Sigmoid colon (tissue), 7 donors: ENCODE data around the gene CD81. TPM values are rescaled to one million over a fixed set of nuclear protein-coding genes. Genes with fewer than 3 reads are reported as not detected.

Experiments
- DNase-seq: peaks from one replicate; pipeline ENCODE4 v3.0.0-alpha.2; 2019
- H3K27ac ChIP-seq, 4 donors: fragments of 200-600 bp; sonication (generic); one replicate each; pipeline ENCODE4 v1.5.1; 2016 to 2019; ENCODE audit warnings: mild to moderate bottlenecking in 1 of 4
- H3K27me3 ChIP-seq, 3 donors: fragments of 200-600 bp; sonication (generic); one replicate each; pipeline ENCODE4 v1.5.1; 2019; ENCODE audit warnings: mild to moderate bottlenecking in 1 of 3
- H3K36me3 ChIP-seq, 4 donors: fragments of 200-600 bp; sonication (generic); one replicate each; pipeline ENCODE4 v1.5.1; 2016 to 2019
- H3K4me1 ChIP-seq, 4 donors: fragments of 200-600 bp; sonication (generic); one replicate each; pipeline ENCODE4 v1.5.1; 2017 to 2019
- H3K4me3 ChIP-seq, 4 donors: fragments of 200-600 bp; sonication (generic); one replicate each; pipeline ENCODE4 v1.5.1; 2017 to 2019; ENCODE audit warnings: mild to moderate bottlenecking in 2 of 4, moderate library complexity in 1 of 4
- H3K9me3 ChIP-seq, 4 donors: fragments of 200-600 bp in 3 of 4; sonication (generic) in 3 of 4; one replicate each; pipeline versions ENCODE4 v1.5.1 to v1.6.1; 2013 to 2019
- EP300 ChIP-seq, 4 donors: sonication (generic); formaldehyde crosslinking; IDR thresholded peaks; one replicate each; pipeline ENCODE4 v1.6.1; 2017; ENCODE audit warnings: antibody characterized with exemption in 4 of 4
- POLR2A ChIP-seq, 2 donors: fragments of 450-650 bp; IDR thresholded peaks; one replicate each; pipeline ENCODE4 v1.6.1; 2016; ENCODE audit warnings: antibody characterized with exemption in 2 of 2, mild to moderate bottlenecking in 2 of 2, moderate library complexity in 2 of 2
- POLR2AphosphoS5 ChIP-seq, 4 donors: sonication (generic); formaldehyde crosslinking; IDR thresholded peaks; one replicate each; pipeline ENCODE4 v1.6.1; 2017; ENCODE audit warnings: antibody characterized with exemption in 4 of 4
- WGBS, 2 donors: extraction: QIAGEN DNeasy Blood & Tissue Kit; methylation state at CpG; one replicate each; pipeline ENCODE4 v1.1.7; 2013; 5-methylcytosine and 5-hydroxymethylcytosine counted together
- intact Hi-C: fragments of 100-400 bp; cut with DNase I; formaldehyde crosslinking; loops from one replicate; pipeline ENCODE4 v1.15.1; 2023
- polyA plus RNA-seq, 3 donors: library from polyadenylated mRNA; stranded (reverse); fragments of 200-250 nt; gene quantifications; one replicate each; pipeline ENCODE4 v1.2.3, GENCODE V29; 2013
- total RNA-seq, 4 donors: library from RNA; depleted of rRNA; stranded (reverse); fragments of >200 nt; gene quantifications; one replicate each; pipeline ENCODE4 v1.1.0, GENCODE V29; 2016
- TF ChIP-seq, protein P1 (sequence below), 4 experiments: fragments of 450-650 bp in 3 of 4; fragments of 200-600 bp in 1 of 4; IDR thresholded peaks; one replicate each; pipeline ENCODE4 v1.5.1; 2016 to 2019; ENCODE audit warnings: antibody characterized with exemption in 4 of 4, mild to moderate bottlenecking in 3 of 4, moderate library complexity in 2 of 4
- donor health status: healthy with polysubstance abuse.
- donor health status: Bipolar disorder and iron deficiency.
- donor health status: healthy.

CD81 gene
- total and polyA plus RNA-seq, 7 donors: 67.9 to 625 (median 401) TPM

DNA sequence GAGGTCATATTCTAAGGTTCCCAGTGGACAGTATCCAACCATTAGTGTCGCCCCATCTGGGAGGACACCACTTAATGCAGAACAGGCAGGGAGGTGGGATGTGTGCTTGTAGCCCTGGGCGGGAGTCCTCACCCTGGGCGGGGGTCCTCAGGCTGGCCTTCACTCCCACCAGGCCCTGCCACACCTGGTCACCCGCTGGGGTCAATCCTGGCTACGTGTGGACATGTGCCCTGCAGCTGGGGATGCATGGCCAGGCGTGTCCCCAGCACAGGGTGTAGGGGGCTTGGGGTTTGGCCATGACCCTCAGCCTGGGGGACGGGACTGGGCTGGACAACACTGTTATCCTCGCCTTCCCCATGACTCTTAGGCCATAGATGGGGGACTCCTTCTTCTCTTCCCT lies 48.4 kb downstream of the CD81 start:
- no peaks in the 10 kb centered on the region for H3K36me3 ChIP-seq
- TF ChIP-seq POLR2AphosphoS5 (IDR thresholded peaks at IDR 0.05) (no peak), EP300 (IDR thresholded peaks at IDR 0.05) (no peak), POLR2A (IDR thresholded peaks at IDR 0.05) (no peak)
- TF ChIP-seq, protein P1, sequence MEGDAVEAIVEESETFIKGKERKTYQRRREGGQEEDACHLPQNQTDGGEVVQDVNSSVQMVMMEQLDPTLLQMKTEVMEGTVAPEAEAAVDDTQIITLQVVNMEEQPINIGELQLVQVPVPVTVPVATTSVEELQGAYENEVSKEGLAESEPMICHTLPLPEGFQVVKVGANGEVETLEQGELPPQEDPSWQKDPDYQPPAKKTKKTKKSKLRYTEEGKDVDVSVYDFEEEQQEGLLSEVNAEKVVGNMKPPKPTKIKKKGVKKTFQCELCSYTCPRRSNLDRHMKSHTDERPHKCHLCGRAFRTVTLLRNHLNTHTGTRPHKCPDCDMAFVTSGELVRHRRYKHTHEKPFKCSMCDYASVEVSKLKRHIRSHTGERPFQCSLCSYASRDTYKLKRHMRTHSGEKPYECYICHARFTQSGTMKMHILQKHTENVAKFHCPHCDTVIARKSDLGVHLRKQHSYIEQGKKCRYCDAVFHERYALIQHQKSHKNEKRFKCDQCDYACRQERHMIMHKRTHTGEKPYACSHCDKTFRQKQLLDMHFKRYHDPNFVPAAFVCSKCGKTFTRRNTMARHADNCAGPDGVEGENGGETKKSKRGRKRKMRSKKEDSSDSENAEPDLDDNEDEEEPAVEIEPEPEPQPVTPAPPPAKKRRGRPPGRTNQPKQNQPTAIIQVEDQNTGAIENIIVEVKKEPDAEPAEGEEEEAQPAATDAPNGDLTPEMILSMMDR (IDR thresholded peaks at IDR 0.05): no peak
- H3K27me3 ChIP-seq: peaks cover 0 to 5% (median 0%) of the 10 kb centered on the region in 3 donors
- no peaks in the 10 kb centered on the region for H3K9me3 ChIP-seq
- WGBS, 2 donors: 66 to 87% methylated on average over 8 of the region's 8 CpGs
- H3K27ac ChIP-seq: no peak overlapping the region
- H3K4me3 ChIP-seq: no peak overlapping the region
- intact Hi-C loops: no loop called here
- DNase-seq: no peak
- H3K4me1 ChIP-seq: peaks cover 0 to 6% (median 3%) of the 10 kb centered on the region in 4 donors

- no peak for TF ChIP-seq POLR2A (IDR thresholded peaks at IDR 0.05)
- intact Hi-C loops: no loop called here
- H3K4me3 ChIP-seq: no peak overlapping the region
- no peak for DNase-seq
- H3K27ac ChIP-seq: no peak overlapping the region
- H3K4me1 ChIP-seq: no peaks in the 10 kb centered on the region
- peaks cover 0 to 1% (median 0%) of the 10 kb centered on the region in 3 donors for H3K27me3 ChIP-seq
- H3K36me3 ChIP-seq: no peaks in the 10 kb centered on the region
- H3K9me3 ChIP-seq: no peaks in the 10 kb centered on the region
- 39 to 80% methylated on average over 13 of the region's 13 CpGs for WGBS, 2 donors
Observed at GRCh38 chr11:2426221-2426620, 49.1 kb downstream of the CD81 start.

GRCh38 chr11:2426826-2427521 lies 49.9 kb downstream of the CD81 start:
- Histone ChIP-seq H3K4me3 (no peak overlapping the region), H3K36me3 (no peaks in the 10 kb centered on the region), H3K4me1 (no peaks in the 10 kb centered on the region), H3K27ac (no peak overlapping the region), H3K9me3 (no peaks in the 10 kb centered on the region), H3K27me3 (no peaks in the 10 kb centered on the region)
- 20 to 69% methylated on average over 14 of the region's 14 CpGs for WGBS, 2 donors
- DNase-seq: no peak
- TF ChIP-seq, protein P1 (IDR thresholded peaks at IDR 0.05): no peak
- TF ChIP-seq POLR2AphosphoS5 (IDR thresholded peaks at IDR 0.05) (no peak), EP300 (IDR thresholded peaks at IDR 0.05) (no peak), POLR2A (IDR thresholded peaks at IDR 0.05) (no peak)
- intact Hi-C loops: no loop called here

GRCh38 chr11:2427721-2428321 lies 50.7 kb downstream of the CD81 start:
- DNase-seq: no peak
- WGBS, 2 donors: 42 to 72% methylated on average over 12 of the region's 12 CpGs
- H3K36me3 ChIP-seq: no peaks in the 10 kb centered on the region

GRCh38 chr11:2428322-2428795 lies 51.2 kb downstream of the CD81 start:
- no peaks in the 10 kb centered on the region for H3K36me3 ChIP-seq
- intact Hi-C loops: loop anchor here (2.0 kb wide), 1 partner anchor 102 kb away; no protein-coding TSS in a partner anchor
- no peaks in the 10 kb centered on the region for H3K27me3 ChIP-seq
- H3K4me1 ChIP-seq: no peaks in the 10 kb centered on the region
- TF ChIP-seq EP300 (IDR thresholded peaks at IDR 0.05) (no peak), POLR2AphosphoS5 (IDR thresholded peaks at IDR 0.05) (no peak)
- TF ChIP-seq, protein P1 (IDR thresholded peaks at IDR 0.05): peak; percentile 19 to 82 (median 67)
- no peaks in the 10 kb centered on the region for H3K9me3 ChIP-seq
- no peak overlapping the region for H3K27ac ChIP-seq
- WGBS, 2 donors: 56 to 64% methylated on average over 8 of the region's 8 CpGs
- no peak overlapping the region for H3K4me3 ChIP-seq
- DNase-seq: no peak

More at GRCh38 chr11:2427721-2428321, 50.7 kb downstream of the CD81 start:
- no peaks in the 10 kb centered on the region for H3K27me3 ChIP-seq
- no peaks in the 10 kb centered on the region for H3K4me1 ChIP-seq
- intact Hi-C loops: loop anchor here (2.0 kb wide), 1 partner anchor 103 kb away; no protein-coding TSS in a partner anchor
- no peak for TF ChIP-seq EP300 (IDR thresholded peaks at IDR 0.05)
- TF ChIP-seq POLR2A (IDR thresholded peaks at IDR 0.05): no peak
- TF ChIP-seq POLR2AphosphoS5 (IDR thresholded peaks at IDR 0.05): no peak
- TF ChIP-seq, protein P1 (IDR thresholded peaks at IDR 0.05): no peak
- H3K9me3 ChIP-seq: no peaks in the 10 kb centered on the region
- H3K27ac ChIP-seq: no peak overlapping the region
- no peak overlapping the region for H3K4me3 ChIP-seq
